PC-9 (cell line): ENCODE results near the gene PRKRIP1.

Experiments used
- EZH2 ChIP-seq: fragments of 200-600 bp; sonication (generic); IDR thresholded peaks from 2 replicates; pipeline ENCODE4 v1.8.0; 2017; ENCODE audit warnings: antibody characterized with exemption, low read depth
- TF ChIP-seq, protein P1 (sequence below): fragments of 200-600 bp; sonication (generic); conservative IDR thresholded peaks from 2 replicates; pipeline ENCODE4 v1.6.1; 2017; ENCODE audit warnings: mixed run types, antibody characterized with exemption, mild to moderate bottlenecking, moderate library complexity

GRCh38 chr7:102464577-102465280 lies 68.6 kb downstream of the PRKRIP1 start, which contains the start of the genes ALKBH4 and LRWD1:
- TF ChIP-seq, protein P1, sequence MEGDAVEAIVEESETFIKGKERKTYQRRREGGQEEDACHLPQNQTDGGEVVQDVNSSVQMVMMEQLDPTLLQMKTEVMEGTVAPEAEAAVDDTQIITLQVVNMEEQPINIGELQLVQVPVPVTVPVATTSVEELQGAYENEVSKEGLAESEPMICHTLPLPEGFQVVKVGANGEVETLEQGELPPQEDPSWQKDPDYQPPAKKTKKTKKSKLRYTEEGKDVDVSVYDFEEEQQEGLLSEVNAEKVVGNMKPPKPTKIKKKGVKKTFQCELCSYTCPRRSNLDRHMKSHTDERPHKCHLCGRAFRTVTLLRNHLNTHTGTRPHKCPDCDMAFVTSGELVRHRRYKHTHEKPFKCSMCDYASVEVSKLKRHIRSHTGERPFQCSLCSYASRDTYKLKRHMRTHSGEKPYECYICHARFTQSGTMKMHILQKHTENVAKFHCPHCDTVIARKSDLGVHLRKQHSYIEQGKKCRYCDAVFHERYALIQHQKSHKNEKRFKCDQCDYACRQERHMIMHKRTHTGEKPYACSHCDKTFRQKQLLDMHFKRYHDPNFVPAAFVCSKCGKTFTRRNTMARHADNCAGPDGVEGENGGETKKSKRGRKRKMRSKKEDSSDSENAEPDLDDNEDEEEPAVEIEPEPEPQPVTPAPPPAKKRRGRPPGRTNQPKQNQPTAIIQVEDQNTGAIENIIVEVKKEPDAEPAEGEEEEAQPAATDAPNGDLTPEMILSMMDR = no peak
- TF ChIP-seq EZH2 = no peak
